Stimulated activated CD8-positive, alpha-beta memory T cell treated with anti-CD3 and anti-CD28 coated beads, Interleukin-2, amount 100 ng/mL, for 1 hour (primary cell): ENCODE results near the gene CYP2R1.

ENCODE experiments used
- DNase-seq, 2 donors: peaks; one replicate each; pipeline ENCODE4 v3.0.0-alpha.2; 2020; ENCODE audit warnings: low read depth in 2 of 2

The CYP2R1 gene

DNA sequence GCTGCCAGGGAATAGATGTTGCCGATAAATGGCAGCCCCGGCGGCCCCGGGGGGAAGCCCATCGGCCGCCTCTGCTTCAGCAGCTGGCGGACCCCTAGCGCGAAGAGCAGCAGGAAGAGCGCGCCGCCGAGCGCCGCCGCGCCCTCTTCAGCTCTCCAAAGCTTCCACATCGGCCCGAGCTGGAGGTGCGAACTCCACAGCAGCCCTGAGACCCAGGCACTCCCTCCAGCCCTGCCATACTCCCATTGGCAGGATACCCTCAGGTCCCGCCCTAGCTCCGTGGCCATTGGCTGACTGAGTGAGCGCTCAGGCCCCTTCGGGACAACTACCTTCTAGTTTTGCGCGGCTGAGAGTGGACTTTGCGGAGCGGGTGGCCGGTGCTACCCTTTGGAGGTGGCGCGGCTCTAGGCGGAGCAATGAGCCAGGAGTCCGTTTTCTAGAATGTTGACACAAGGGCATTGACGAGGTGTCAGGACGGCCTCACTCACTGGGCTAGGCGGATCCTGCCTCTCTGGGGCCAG is at the start of gene CYP2R1:
TSS of gene CYP2R1 (minus strand) at position 196 of the 521 bp plus-strand sequence. CDS start at position 170, 26 bp downstream.
- DNase-seq: peak; percentile 72 to 82

DNA sequence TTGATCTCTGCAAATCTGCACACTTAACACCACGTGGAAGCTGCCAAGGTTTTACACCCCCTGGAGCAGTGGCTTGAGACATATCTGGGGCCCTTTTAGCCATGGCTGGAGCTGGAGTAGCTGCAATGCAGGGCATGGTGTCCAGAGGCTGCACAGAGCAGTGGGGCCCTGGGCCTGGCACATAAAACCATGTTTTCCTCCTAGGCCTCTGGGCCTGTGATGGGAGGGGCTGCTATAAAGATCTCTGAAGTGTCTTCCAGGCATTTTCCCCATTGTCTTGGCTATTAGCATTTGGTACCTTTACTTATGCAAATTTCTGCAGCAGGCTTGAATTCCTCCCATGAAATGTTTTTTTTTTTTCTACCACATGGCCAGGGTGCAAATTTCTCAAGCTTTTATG is 46.9 kb upstream of the CYP2R1 start:
- DNase-seq: no peak

DNA sequence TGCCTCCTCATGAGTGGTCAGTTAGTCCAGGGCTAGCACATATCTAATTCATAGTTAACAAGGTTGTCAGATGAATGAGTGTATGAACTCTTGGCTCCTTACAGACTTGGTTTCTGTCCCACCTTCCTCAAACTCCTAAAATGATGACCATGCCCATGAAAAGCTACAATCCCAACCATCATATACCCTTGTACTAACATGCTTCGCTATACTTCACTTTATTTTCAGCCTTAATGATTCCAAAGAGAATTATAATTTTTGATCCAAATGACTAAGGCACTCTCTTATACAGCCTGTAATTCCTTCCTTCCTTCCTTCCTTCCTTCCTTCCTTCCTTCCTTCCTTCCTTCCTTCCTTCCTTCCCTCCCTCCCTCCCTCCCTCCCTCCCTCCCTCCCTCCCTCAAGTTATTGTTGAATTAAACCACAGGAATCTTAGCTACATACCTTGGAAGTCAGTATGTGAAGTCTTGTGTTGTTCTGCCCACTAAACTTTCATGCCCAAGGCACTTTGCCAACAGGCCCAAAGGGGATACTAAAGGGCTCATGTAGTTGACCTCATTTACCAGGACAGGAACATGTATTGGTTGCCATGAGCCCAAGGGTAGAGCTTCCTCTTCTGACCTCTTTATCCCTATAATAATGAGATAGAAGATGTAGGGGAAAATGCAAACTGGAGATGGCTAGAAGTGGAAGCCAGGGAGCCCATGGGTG is 42.8 kb upstream of the CYP2R1 start:
- DNase-seq: no peak

GRCh38 chr11:14932447-14932846 is 40.4 kb upstream of the CYP2R1 start:
- no peak for DNase-seq

GRCh38 chr11:14930369-14930768 is 38.3 kb upstream of the CYP2R1 start:
- no peak for DNase-seq

- DNase-seq: no peak
Observed at GRCh38 chr11:14927146-14927545, 35.1 kb upstream of the CYP2R1 start.

DNA sequence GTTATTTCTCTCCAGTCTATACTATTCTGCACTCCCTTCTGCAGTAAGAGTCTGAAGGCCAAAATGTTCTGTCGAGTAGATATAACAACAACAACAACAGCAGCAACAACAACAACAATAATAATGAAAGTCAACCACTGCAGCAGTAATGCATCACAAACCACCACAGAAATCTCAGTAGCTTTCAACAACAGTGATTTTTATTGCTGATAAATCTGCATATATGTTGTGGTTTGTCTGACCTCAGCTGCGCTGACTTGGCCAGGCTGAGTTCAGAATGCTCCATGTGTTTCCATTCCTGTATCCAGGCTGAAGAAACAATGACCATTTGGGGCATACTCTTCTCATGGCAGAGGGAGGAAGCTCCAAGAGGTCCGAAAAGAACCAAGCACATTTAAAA is 32.3 kb upstream of the CYP2R1 start:
- no peak for DNase-seq

DNA sequence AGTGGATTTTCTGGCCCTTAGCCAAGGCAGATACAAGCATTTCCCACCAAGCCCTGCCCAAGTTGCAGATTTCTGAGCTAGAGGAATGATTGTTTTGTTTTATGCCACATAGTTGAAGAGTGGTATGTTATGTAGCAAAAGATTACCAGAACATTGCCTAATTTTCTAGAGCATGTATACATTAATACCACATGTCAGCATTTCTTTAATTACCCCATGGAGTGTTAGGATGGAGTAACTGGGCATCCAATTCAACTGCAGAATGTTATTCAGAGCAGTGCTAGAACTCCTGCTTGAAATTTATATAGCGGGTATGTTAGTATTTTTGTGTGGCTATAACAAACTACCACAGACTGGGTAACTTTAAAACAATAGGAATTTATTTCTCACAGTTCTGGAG is 24.4 kb upstream of the CYP2R1 start:
- DNase-seq: no peak

DNA sequence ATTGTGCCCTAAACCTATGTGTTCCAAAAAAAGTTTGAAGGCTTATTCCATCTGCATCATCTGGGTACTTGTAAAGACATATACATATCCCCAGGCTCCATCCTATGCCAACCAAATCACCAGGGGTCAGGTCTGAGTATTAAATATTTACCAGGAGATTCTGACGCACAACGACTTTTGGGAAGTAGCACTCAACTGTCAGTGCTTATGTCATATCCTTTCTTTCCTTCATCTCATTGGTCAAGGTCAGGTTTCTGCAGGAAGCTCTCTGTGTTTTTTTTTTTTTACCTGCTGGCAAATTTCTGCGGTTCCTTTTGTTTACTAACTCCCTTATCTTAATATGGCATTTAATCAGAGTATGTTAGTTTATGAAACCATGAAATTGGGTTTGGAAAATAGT is 22.5 kb upstream of the CYP2R1 start:
- DNase-seq: no peak

- no peak for DNase-seq
Observed at GRCh38 chr11:14908214-14908880, 16.3 kb upstream of the CYP2R1 start.

DNA sequence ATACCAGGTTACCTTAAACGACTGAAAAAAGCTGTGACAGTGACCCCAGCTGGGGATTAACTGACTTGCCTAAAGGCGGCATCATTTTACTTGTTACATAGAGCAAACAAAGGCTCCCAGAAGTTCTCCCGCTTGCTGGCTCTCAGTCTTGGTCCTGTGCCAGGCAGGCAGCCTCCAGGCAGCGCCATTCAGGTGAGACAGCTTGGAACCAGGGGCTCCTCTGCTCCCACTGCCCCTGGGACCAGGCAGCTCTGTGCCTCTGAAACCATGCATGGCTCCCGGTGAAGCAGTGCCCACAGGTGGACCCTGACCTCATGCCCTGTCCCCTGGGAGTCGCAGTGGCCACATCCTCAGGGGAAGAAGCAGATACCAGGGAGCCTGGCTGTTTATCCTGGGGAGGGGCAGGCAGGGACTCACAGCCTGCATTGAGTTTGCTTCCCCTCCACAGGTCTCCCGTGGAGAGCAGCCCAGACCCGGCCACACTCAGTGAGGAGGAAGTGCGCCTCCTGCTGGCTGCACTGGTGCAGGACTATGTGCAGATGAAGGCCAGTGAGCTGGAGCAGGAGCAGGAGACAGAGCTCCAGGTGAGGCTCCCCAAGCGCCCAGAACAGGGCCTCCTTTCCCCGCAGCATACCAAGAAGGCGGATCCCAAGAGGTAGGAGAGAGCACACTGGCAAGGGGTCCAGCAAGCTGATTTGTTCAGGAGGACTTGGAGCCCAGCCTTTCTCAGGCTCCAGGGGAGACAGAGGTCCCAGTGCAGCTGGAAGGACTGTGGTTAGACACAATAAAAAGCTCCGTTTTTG is 15.6 kb upstream of the CYP2R1 start:
- peak; percentile 68 to 72 for DNase-seq

- no peak for DNase-seq
Observed at GRCh38 chr11:14906993-14907392, 15.0 kb upstream of the CYP2R1 start.

- DNase-seq: no peak
Observed at GRCh38 chr11:14906578-14906977, 14.5 kb upstream of the CYP2R1 start.

- peak; percentile 29 to 46 for DNase-seq
Observed at GRCh38 chr11:14905104-14906033, 13.3 kb upstream of the CYP2R1 start.

DNA sequence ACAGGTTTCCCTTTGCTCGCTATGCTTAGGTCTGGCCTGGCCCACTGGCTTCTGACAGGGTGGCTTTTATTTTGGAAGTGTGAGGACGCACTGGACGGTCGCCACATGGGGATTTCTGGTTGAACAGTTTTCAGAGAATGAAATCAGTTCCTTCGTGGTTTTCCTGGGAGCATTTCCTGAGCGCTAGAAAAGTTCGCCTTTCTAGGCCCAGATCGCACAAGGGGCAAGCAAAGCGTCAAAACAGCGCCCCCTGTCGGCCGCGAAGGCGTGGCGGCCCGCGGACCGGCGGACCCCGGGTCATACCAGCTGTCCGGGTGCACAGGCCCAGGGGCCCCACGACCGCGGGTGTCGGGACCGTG is 12.7 kb upstream of the CYP2R1 start:
- DNase-seq: peak; percentile 58 to 74

DNA sequence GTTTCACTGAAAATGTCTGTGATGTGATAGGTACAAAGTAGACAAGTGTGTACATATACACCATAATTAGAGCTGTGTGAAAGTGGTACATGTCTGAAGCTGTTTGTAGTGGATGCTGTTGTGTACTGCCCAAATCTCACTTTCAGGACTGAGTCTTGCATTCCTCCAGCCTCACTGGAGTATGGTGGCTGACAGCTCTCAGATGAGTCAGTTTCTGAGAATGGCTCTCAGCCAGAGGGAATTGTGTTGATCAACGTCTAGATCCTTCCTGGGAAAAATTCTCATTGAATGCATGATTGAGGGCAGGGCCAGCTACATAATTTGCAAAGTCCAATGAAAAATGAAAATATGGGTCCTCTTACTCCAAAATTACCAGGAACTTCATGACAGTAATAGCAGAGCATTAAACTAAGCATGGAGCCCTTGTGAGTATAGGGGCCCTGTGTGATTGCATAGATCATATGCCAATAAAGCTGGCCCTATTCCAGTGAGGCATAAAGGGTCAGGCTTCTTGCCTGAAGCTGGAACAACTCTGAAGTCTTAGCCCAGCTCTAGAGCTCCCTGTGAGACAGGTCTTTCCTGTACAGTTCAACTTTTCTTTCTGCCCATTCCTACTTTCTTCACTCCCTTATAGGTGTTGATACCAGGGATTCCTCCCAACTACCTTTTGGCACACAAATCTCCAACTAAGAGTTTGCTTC is 10.8 kb upstream of the CYP2R1 start:
- DNase-seq: no peak

GRCh38 chr11:14898906-14899305 is 6.9 kb upstream of the CYP2R1 start:
- DNase-seq: no peak

DNA sequence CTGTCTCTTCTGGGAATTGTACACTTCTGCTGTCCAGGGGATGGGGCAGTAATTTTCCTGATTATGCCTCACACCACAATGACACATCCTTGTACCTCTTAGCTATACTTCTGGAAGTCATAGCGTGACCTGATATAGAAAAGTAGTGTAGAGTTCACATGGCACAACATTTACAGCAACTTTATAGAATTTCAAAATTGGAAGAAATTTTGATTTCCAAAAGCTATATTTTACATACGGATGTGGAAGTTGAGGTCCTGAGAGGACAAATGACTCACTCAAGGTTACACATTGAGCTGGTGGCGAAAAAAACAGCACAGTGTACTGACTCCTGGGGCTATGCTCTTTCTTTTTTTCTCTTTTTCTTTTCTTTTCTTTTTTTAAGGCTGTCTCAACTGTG is 6.3 kb upstream of the CYP2R1 start:
- DNase-seq: no peak

DNA sequence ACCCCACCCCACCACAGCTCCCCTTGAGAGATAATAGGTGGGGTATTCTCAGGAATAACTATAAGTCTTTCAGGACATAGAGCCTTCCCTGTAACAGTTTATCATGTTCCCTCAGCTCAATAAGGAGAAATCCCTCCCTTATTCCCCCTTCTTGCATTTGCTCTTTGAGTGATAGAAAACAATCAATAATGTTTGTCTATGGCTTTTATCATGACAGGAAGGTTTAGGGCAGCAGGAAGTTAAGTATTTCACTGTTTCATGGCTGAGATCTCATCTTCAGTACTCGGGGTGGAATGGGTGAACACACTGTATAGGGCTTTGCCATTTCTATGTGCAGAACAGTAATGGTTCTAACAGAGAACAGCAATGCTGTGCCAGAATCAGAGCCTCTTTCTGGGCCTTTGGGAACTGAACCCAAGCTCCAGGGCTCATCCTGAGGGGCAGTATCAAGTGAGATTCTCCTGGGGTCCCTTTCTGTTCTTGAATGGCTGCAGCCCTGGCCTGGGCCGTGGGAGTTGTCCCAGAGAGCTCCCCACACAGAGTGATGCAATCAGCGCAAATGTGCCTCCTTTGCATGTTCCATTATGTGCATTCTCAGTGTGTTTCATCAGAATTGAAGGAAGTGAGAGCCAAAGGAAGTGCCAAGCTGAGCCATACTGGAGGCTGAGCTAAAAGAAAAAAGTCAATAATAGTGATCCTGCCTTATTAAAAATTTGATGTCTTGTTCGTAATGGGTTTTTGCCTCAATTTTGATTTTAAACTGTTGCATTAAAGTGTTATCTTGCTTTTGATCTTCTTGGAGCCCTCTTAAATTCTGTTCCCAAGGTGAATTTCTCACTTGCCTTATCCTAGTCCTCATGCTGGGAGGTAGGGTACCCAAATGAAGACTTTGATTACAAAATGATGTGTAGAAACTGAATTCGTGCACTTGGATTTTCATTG is 2.9 kb upstream of the CYP2R1 start:
- no peak for DNase-seq

DNA sequence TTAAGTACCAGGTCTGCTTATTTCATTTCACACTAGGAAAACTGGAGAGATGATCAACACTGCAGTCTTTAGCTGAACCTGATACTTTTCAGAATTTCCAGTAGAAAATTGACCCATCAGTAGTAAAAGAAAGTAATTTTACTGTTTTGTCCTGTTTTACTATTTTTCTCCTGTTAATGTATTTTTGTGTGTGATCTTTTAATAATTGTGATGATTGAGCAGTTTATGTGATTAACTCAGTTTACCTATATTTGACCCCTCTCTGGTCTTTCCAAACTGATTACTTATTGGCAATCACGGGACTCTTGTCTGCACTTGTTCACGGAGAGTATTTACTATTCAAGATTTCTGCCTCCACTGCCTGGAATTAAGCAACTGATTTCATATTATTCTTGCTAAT is 546 bp upstream of the CYP2R1 start:
- no peak for DNase-seq
